GM20431 (cell line): Measurements from ENCODE around the gene RCOR3.

Source experiments
- in situ Hi-C: fragments of 300-500 bp; cut with MseI, MboI; formaldehyde crosslinking; loops from one replicate; pipeline ENCODE4 v1.15.0; 2020; ENCODE audit warnings: low sequenced_read_pairs; ENCODE audit not compliant: unreplicated experiment

The RCOR3 gene

GRCh38 chr1:211361202-211361601, 102.0 kb downstream of the RCOR3 start:
- in situ Hi-C loops = no loop called here
